Fibroblast of skin of scalp (primary cell): Measurements from ENCODE around the gene MARCO.
"Not testable (repeated sequence)": the region's sequence is repeated elsewhere in the genome, so short reads cannot be mapped to it uniquely, and the experiment has no call there.

ENCODE experiments used
- DNase-seq: peaks from one replicate; pipeline ENCODE4 v3.0.0-alpha.2; 2013

The MARCO gene

GRCh38 chr2:119009110-119009509 is 67.1 kb downstream of the MARCO start:
- no peak for DNase-seq

DNA sequence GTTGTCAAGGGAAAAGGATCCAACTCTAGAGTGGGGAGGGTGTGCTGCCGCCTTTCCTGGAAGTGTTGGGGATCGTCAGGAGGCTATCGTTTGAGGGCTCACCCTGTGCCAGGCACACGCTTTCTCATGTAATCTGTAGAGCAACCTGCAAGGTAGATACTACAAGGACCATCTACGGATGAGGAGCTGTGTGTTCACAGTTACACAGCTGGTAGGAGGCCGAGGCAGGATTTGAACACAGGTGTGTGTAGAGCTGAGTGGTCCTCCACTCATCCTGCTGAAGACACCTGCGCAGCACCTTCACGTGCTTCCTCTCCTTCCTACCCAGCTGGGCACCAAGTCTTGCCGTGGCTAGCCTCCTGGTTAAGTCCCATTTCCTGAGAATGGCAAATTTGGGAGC is 68.3 kb downstream of the MARCO start:
- DNase-seq, result no peak

DNA sequence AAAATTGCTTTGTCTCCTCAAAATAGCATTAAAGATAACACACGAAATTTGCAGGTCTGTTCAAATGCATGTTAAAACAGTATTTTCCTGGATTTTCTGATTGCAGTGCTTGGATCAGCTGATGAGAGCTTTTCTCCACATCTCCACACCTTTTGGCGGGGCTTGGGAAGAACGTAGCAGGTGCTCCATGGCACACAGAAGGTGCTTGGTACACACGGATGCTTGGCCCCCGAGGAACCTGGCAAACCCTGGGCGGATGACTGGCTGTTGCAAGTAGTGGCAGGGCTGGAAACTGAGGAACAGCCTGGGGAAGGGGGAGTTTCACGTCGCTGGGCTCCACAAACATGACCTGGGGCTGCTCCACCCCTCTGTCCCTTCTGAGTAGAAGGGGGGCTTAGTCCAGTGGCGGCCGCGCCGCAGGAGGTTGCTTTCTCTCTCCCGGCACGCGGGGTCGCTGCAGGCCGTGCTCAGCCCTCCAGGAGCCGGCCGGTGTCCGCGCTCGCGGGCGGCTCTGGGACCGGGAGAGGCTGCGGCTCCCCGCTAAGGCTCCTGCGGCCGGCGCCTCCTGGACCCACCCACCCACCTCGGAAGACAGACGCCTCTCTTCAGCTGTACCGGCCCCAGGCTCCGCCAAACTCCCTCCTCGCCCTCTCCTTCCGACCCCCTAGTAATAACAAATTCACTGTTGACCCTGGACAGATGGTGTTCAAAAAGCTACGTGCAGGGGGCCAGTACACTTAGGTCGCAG is 69.3 kb downstream of the MARCO start:
- DNase-seq, result peak; percentile 35

DNA sequence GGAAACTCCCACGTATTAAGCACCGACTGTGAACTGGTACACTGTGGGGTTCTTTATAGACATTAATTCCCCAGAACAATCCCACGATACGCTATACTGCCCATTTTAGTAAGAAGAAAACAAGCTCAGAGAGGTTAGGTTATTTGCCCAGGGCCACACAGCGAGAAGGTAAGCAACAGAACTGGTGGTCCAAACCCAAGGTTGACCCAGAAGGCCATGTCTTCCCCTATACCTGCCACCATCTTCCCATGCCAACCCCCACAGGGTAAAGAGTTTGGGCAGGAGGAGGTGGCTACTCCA is 69.9 kb downstream of the MARCO start:
- DNase-seq, result no peak

GRCh38 chr2:119012345-119013301 is 70.6 kb downstream of the MARCO start:
- DNase-seq, result no peak

- no peak for DNase-seq
Observed at GRCh38 chr2:119013671-119014070, 71.7 kb downstream of the MARCO start.

GRCh38 chr2:119015845-119016244 is 73.9 kb downstream of the MARCO start:
- no peak for DNase-seq

DNA sequence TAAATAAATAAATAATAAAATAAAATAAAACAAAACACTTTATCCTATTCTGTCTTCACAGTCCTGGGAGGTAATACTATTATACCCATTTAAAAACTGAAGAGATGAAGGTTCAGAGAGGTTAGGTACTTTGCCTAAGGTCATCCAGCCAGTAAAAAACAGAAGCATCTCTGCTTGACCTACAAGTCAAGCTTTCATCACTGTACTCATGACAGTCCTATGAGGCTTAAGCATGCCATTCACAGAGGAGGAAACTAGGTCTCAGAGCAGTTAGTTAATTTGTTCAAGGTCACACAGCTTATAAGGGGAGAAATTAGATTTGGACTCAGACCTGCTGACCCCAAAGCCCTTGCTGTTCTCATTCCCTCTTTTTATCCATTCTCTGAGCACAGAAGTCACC is 77.5 kb downstream of the MARCO start:
- DNase-seq, result no peak

DNA sequence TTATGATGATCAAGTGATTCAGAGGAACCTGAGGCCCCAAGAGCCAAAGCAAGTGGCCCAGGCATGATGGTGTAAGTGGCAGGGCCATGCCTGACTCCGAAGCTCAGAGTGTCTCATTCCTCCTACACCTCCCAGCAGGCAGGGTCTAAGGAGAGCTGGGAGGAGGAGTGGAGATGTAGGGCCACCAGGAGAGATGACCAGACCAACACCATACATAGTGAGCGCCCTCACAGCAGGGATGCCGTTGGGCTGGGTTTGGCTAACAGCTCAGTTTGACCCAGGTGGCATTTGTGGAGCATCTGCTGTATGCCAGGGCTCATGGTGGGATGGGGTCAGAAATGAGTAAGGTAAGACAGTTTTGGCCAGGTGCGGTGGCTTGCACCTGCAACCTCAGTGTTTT is 80.7 kb downstream of the MARCO start:
- no peak for DNase-seq

GRCh38 chr2:119023534-119023933 is 81.5 kb downstream of the MARCO start:
- DNase-seq, result no peak

- no peak for DNase-seq
Observed at GRCh38 chr2:119024152-119024551, 82.2 kb downstream of the MARCO start.

- DNase-seq, result no peak
Observed at GRCh38 chr2:119024568-119024967, 82.6 kb downstream of the MARCO start.

GRCh38 chr2:119025013-119025412 is 83.0 kb downstream of the MARCO start:
- DNase-seq, result peak; percentile 4

DNA sequence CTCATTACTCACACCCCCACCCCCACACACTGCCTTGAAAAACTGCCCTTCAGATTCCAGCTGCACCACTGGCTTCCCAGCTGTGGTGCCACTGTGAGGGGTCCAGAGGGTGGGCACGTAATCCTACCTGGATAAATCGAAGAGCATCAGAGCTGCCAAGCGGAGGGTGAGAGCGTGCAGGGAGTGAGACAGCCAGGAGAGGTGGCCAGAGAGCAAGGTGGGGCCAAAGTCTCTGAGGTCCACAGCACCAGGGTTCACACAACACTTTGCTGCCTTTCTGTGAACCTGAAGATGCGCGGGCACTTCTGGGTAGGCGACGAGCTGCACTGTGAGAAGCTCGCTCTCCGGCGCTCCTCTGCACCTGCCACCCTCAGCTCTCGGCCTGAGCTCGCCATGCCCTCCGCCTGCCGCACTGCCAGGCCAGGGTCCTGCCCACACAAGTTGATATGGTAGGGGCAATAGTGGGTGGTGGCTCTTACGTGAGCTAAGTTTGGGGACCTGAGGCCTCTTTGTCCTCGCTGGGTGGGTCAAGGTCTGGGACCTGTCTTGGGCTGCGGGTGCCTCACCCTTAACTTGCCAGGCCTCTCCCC is 83.9 kb downstream of the MARCO start:
- no peak for DNase-seq

DNA sequence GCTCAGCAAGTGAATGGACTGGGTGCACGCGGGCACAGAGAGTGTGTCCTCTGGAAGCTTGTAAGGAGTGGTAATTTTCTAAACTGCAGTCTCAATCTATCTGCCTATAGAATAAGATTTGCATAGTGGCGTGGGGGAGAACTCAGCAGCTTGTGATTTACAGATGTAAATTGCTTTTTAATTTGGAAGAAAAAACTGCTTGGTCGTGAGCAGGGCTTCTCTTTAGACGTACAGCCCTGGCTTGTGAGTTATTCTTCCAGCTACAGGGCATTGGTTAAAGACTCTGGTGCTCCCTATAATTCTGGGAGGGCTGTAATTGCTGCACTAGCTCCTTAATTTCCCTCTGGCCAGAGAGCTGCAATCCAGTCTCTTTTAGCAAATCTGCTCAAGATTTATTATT is 84.9 kb downstream of the MARCO start:
- DNase-seq, result no peak

- peak; percentile 11 for DNase-seq
Observed at GRCh38 chr2:119028327-119029174, 86.6 kb downstream of the MARCO start.

DNA sequence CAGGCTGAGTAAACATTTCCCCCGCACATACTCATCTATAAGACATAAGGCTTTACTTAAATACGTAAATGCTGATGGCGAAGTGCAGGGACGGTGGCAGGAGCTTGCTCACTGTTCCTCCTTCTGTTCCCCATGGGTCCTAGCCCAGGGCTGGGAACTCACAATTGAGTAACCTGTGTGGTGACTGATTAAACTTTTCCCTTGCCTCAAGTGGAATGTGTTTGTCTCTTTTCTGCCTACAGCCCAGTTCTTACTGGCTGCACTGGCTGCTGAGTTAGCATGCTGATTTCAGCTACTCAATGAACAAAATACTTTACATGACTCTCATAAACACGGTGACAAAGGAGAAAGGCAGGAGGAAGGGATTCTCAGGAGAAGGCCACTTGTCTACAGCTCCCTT is 87.3 kb downstream of the MARCO start:
- DNase-seq, result no peak

- not testable (repeated sequence) for DNase-seq
Observed at GRCh38 chr2:119037922-119038321, 95.9 kb downstream of the MARCO start.

- no peak for DNase-seq
Observed at GRCh38 chr2:119040730-119041129, 98.7 kb downstream of the MARCO start.
